Erythroblast (primary cell): ENCODE measurements around the gene RNU5D-1.

Experiments
- GATA1 ChIP-seq: IDR thresholded peaks from 2 replicates; pipeline ENCODE4 v1.6.1; 2011; ENCODE audit warnings: low read depth, mild to moderate bottlenecking, control low read depth, low read length, moderate library complexity
- POLR2A ChIP-seq: IDR thresholded peaks from 2 replicates; pipeline ENCODE4 v1.6.1; 2011; ENCODE audit warnings: mild to moderate bottlenecking, low read length

DNA sequence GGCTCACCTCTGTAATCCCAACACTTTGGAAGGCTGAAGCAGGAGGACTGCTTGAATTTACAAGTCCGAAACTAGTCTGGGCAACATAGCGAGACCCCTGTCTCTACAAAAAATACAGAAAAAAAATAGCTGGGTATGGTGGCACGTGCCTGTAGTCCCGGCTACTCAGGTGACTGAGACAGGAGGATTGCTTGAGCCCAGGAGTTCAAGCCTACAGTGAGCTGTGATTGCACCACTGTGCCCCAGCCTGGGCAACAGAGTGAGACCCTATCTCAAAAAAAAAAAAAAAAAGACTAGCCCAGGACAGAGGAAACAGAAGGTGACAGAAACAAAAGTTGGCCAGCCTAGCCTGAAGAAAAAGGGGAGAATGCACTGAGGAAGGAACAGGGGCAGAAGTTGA lies 35.3 kb downstream of the RNU5D-1 start:
- TF ChIP-seq POLR2A, result no peak
- no peak for TF ChIP-seq GATA1
